H1 (cell line): ENCODE measurements around the gene SP1. TPM values are rescaled to one million over a fixed set of nuclear protein-coding genes. Genes with fewer than 3 reads are reported as not detected.

Experiments used
- CTCF ChIA-PET: fragments of 300-600 bp; sonication (Branson Sonifier 250); formaldehyde crosslinking; loops from one replicate; lab custom pipeline; 2021; ENCODE audit not compliant: partially characterized antibody; lab: Charles Lee
- POLR2A ChIA-PET: fragments of 300-600 bp; sonication (Branson Sonifier 250); formaldehyde crosslinking; loops from one replicate; lab custom pipeline; 2021; ENCODE audit warnings: inconsistent platforms; ENCODE audit not compliant: partially characterized antibody; lab: Charles Lee
- DNase-seq, 2 experiments: peaks; one replicate each; pipeline versions ENCODE4 v3.0.0 to v3.0.0-alpha.2; 2010 to 2022; ENCODE audit warnings: low spot score in 2 of 2, low read depth in 1 of 2, mixed read lengths in 1 of 2
- FAIRE-seq: peaks from 2 replicates; lab custom pipeline; 2011; peaks lifted over from hg19 to GRCh38; lab: Jason Lieb, UNC
- H2AFZ ChIP-seq: 2 replicates; pipeline ENCODE4 v1.8.1; 2012; ENCODE audit warnings: low read length, inconsistent platforms
- H2AK5ac ChIP-seq: 2 replicates; pipeline ENCODE4 v1.6.1; 2013; ENCODE audit warnings: low read depth, low read length
- H2BK120ac ChIP-seq: replicated peaks from 2 replicates; pipeline ENCODE3; 2013; ENCODE audit warnings: low read depth, low read length, inconsistent platforms
- H2BK12ac ChIP-seq: 2 replicates; pipeline ENCODE4 v1.6.1; 2013; ENCODE audit warnings: low read depth, low read length
- H2BK15ac ChIP-seq: 2 replicates; pipeline ENCODE4 v1.6.1; 2013; ENCODE audit warnings: low read length
- H2BK20ac ChIP-seq: 2 replicates; pipeline ENCODE4 v1.6.1; 2013; ENCODE audit warnings: low read length
- H2BK5ac ChIP-seq: 2 replicates; pipeline ENCODE4 v1.6.1; 2013; ENCODE audit warnings: low read depth, low read length
- H3K14ac ChIP-seq: 2 replicates; pipeline ENCODE4 v1.6.1; 2013; ENCODE audit warnings: inconsistent platforms; ENCODE audit not compliant: insufficient read length
- H3K18ac ChIP-seq: 2 replicates; pipeline ENCODE4 v1.6.1; 2013; ENCODE audit warnings: low read length; ENCODE audit errors: extremely low read depth
- H3K23ac ChIP-seq: 2 replicates; pipeline ENCODE4 v1.6.1; 2013; ENCODE audit warnings: inconsistent platforms; ENCODE audit not compliant: insufficient read length
- H3K23me2 ChIP-seq: 2 replicates; pipeline ENCODE4 v1.6.1; 2013; ENCODE audit warnings: low read depth, low read length
- H3K27ac ChIP-seq: 2 replicates; pipeline ENCODE4 v1.6.1; 2011; ENCODE audit warnings: low read depth, low read length, inconsistent platforms
- H3K27me3 ChIP-seq, 4 experiments: replicated peaks in 1 of 4; 1 replicate in 1 of 4; 2 replicates in 3 of 4; pipeline versions ENCODE4 v1.6.1 to v1.8.1; 2011 to 2013; ENCODE audit warnings: low read length in 3 of 4, mild to moderate bottlenecking in 3 of 4, inconsistent platforms in 2 of 4, mixed read lengths in 2 of 4, moderate library complexity in 1 of 4; ENCODE audit not compliant: control insufficient read depth in 3 of 4, insufficient read depth in 3 of 4; ENCODE audit errors: extremely low read depth in 1 of 4
- H3K36me3 ChIP-seq, 4 experiments: 2 replicates each; pipeline versions ENCODE4 v1.6.1 to v1.8.1; 2011 to 2013; ENCODE audit warnings: mild to moderate bottlenecking in 4 of 4, low read length in 3 of 4, moderate library complexity in 2 of 4, control low read depth in 1 of 4, inconsistent platforms in 1 of 4; ENCODE audit not compliant: insufficient read depth in 4 of 4, control insufficient read depth in 2 of 4
- H3K4ac ChIP-seq: replicated peaks from 2 replicates; pipeline ENCODE3; 2013; ENCODE audit warnings: low read length, low read depth, mixed read lengths, inconsistent platforms; ENCODE audit not compliant: insufficient read length
- H3K4me1 ChIP-seq, 4 experiments: replicated peaks in 1 of 4; 1 replicate in 1 of 4; 2 replicates in 3 of 4; pipeline versions ENCODE4 v1.6.1 to v1.8.1; 2011 to 2013; ENCODE audit warnings: low read length in 3 of 4, inconsistent platforms in 2 of 4, mixed read lengths in 1 of 4; ENCODE audit not compliant: insufficient read depth in 4 of 4, control insufficient read depth in 3 of 4
- H3K4me2 ChIP-seq, 2 experiments: 2 replicates each; pipeline versions ENCODE4 v1.6.1 to v1.8.1; 2011 to 2013; ENCODE audit warnings: low read depth in 2 of 2, low read length in 2 of 2, control low read depth in 1 of 2, inconsistent platforms in 1 of 2, mild to moderate bottlenecking in 1 of 2; ENCODE audit not compliant: insufficient read depth in 1 of 2
- H3K4me3 ChIP-seq, 4 experiments: fragments of 200-600, 300-600 bp in 1 of 4; sonication (generic), shearing (Covaris generic), sonication (Bioruptor Twin) in 1 of 4; 2 replicates each; pipeline versions ENCODE4 v1.5.1 to v1.8.1; 2011 to 2016; ENCODE audit warnings: low read length in 4 of 4, low read depth in 3 of 4, control low read depth in 2 of 4, inconsistent platforms in 2 of 4, mild to moderate bottlenecking in 2 of 4, mixed read lengths in 1 of 4, moderate library complexity in 1 of 4; ENCODE audit not compliant: insufficient read depth in 2 of 4; ENCODE audit errors: extremely low read depth in 1 of 4
- H3K56ac ChIP-seq: replicated peaks from 2 replicates; pipeline ENCODE3; 2013; ENCODE audit warnings: low read depth, mild to moderate bottlenecking, mixed read lengths, low read length, inconsistent platforms; ENCODE audit not compliant: insufficient read length
- H3K79me1 ChIP-seq: 2 replicates; pipeline ENCODE4 v1.6.1; 2013; ENCODE audit warnings: low read depth, low read length, control low read depth
- H3K79me2 ChIP-seq, 2 experiments: 2 replicates each; pipeline versions ENCODE4 v1.6.1 to v1.8.1; 2012 to 2013; ENCODE audit warnings: low read length in 2 of 2, mild to moderate bottlenecking in 2 of 2, inconsistent platforms in 1 of 2; ENCODE audit not compliant: insufficient read depth in 2 of 2, control insufficient read depth in 1 of 2
- H3K9ac ChIP-seq, 4 experiments: replicated peaks in 1 of 4; 1 replicate in 1 of 4; 2 replicates in 3 of 4; pipeline versions ENCODE4 v1.6.1 to v1.8.1; 2011 to 2013; ENCODE audit warnings: low read depth in 3 of 4, low read length in 3 of 4, control low read depth in 2 of 4, mild to moderate bottlenecking in 2 of 4, moderate library complexity in 2 of 4, inconsistent platforms in 1 of 4; ENCODE audit errors: extremely low read depth in 1 of 4
- H3K9me3 ChIP-seq, 2 experiments: 2 replicates each; pipeline versions ENCODE4 v1.6.1 to v1.8.1; 2012 to 2013; ENCODE audit warnings: mild to moderate bottlenecking in 2 of 2, moderate library complexity in 2 of 2, control low read depth in 1 of 2, inconsistent platforms in 1 of 2, low read depth in 1 of 2, low read length in 1 of 2, mixed read lengths in 1 of 2; ENCODE audit not compliant: insufficient read depth in 2 of 2
- H4K20me1 ChIP-seq, 2 experiments: replicated peaks in 1 of 2; 2 replicates each; pipeline versions ENCODE3 to v1.8.1; 2011 to 2013; ENCODE audit warnings: inconsistent platforms in 2 of 2, low read length in 2 of 2, mild to moderate bottlenecking in 1 of 2; ENCODE audit not compliant: insufficient read depth in 2 of 2, control insufficient read depth in 1 of 2
- H4K5ac ChIP-seq: 2 replicates; pipeline ENCODE4 v1.6.1; 2013; ENCODE audit warnings: low read length, low read depth, mixed read lengths, inconsistent platforms; ENCODE audit not compliant: insufficient read length
- H4K8ac ChIP-seq: 2 replicates; pipeline ENCODE4 v1.8.0; 2013; ENCODE audit warnings: mild to moderate bottlenecking, moderate library complexity, low read length, inconsistent platforms; ENCODE audit not compliant: insufficient read depth; ENCODE audit errors: extremely low read depth
- H4K91ac ChIP-seq: replicated peaks from 2 replicates; pipeline ENCODE3; 2013; ENCODE audit warnings: low read length, mixed read lengths, inconsistent platforms; ENCODE audit not compliant: insufficient read length
- CEBPB ChIP-seq: IDR thresholded peaks from 2 replicates; pipeline ENCODE4 v1.6.1; 2012; ENCODE audit warnings: low read depth, low read length
- POLR2A ChIP-seq, 2 experiments: IDR thresholded peaks; 1 replicate in 1 of 2; 2 replicates in 1 of 2; pipeline ENCODE4 v1.6.1; 2011; ENCODE audit warnings: low read depth in 2 of 2, low read length in 2 of 2, mild to moderate bottlenecking in 2 of 2; ENCODE audit errors: control extremely low read depth in 1 of 2
- POLR2AphosphoS5 ChIP-seq: IDR thresholded peaks from 2 replicates; pipeline ENCODE4 v1.6.1; 2011; ENCODE audit warnings: low read depth, low read length
- WGBS, 2 experiments: shearing (Covaris generic) in 1 of 2; methylation state at CpG; one replicate each; pipeline versions ENCODE4 v1.1.6 to v1.1.7; 2013 to 2015; ENCODE audit warnings: low lambda C conversion rate in 2 of 2, mixed read lengths in 2 of 2, inconsistent platforms in 1 of 2, low coverage in 1 of 2, missing lambda C conversion rate in 1 of 2; ENCODE audit not compliant: insufficient replicate concordance in 2 of 2, insufficient coverage in 1 of 2, insufficient read length in 1 of 2; ENCODE audit errors: extremely low coverage in 1 of 2, missing lambda C conversion rate in 1 of 2; 5-methylcytosine and 5-hydroxymethylcytosine counted together
- polyA plus RNA-seq, 7 experiments: library from polyadenylated mRNA; depleted of rRNA in 3 of 7; stranded (reverse) in 5 of 7; unstranded in 2 of 7; fragments of >200 nt in 5 of 7; fragments of 200-250 nt in 2 of 7; gene quantifications; 1 replicate in 5 of 7; 2 replicates in 1 of 7; 4 replicates in 1 of 7; pipeline versions ENCODE4 v1.2.1 to v1.2.3, GENCODE V29; 2011 to 2013; ENCODE audit warnings: missing spikeins in 2 of 7, mixed read lengths in 2 of 7
- total RNA-seq: library from RNA; stranded (reverse); fragmentation: NEBNext Ultra II Directional; extraction: Animal tissue kit (Norgen Biotek cat#: 25700); gene quantifications from 2 replicates; pipeline ENCODE4 v1.2.1, GENCODE V29; 2021

SP1 gene
- total and polyA plus RNA-seq, 2 of the 8 experiments (the other 6 are each of a cell fraction or from before 2014, with no cell fraction given): 50.7 to 75.2 TPM

DNA sequence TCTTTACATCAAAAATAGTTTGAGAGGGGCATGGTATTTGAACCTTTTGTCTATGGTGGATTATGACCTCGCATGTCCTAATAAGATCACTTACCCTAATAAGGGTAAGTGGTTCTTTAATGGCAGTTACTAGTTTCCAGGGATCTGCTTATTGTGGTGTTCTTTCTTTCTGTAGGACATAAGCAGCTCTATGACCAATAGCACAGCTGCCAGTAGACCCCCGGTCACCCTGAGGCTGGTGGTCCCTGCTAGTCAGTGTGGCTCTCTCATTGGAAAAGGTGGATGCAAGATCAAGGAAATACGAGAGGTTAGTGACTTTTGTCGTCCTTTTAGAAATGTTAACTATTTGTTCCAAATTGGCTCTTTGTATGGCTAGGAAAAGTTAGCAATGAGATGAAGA, 79.1 kb downstream of the SP1 start:
- no peak overlapping the region for H2BK20ac ChIP-seq
- peaks cover 0 to 10% (median 3%) of the 10 kb centered on the region in 4 experiments; a peak in 4 of 7 replicates for H3K4me1 ChIP-seq
- CTCF ChIA-PET: interaction anchor here (0.6 to 1.2 kb wide), 8 partner anchors 18 to 103 kb away, joined by 3 to 6 read pairs (median 4); no protein-coding TSS in a partner anchor

More for the DNA sequence above, 79.1 kb downstream of the SP1 start:
- H3K36me3 ChIP-seq: peaks cover 84 to 100% (median 97%) of the 10 kb centered on the region in 4 experiments
- no peak overlapping the region for H3K23ac ChIP-seq
- no peaks in the 10 kb centered on the region; the same call in 1 of the 2 replicates for H3K23me2 ChIP-seq
- no peak overlapping the region for H4K8ac ChIP-seq
- no peaks in the 10 kb centered on the region for H3K9me3 ChIP-seq
- no peak overlapping the region for H2BK5ac ChIP-seq
- no peak overlapping the region for H2BK15ac ChIP-seq
- H4K5ac ChIP-seq: no peak overlapping the region
- peak; percentile 52; the same call in 1 of the 2 replicates for TF ChIP-seq POLR2AphosphoS5
- no peak for TF ChIP-seq CEBPB
- TF ChIP-seq POLR2A (IDR thresholded peaks at IDR 0.05; ENCODE audit: control extremely low read depth in 1 of 2, low read depth in 2 of 2, low read length in 2 of 2): peak; percentile 41 to 48; a peak in 2 of 3 replicates
- TF ChIP-seq, all 59 proteins: peak for 2
- H2BK12ac ChIP-seq: no peak overlapping the region
- peaks cover 16 to 96% of the 10 kb centered on the region in 2 experiments for H3K79me2 ChIP-seq
- FAIRE-seq (no peak), DNase-seq (no peak)
- H3K27me3 ChIP-seq: no peaks in the 10 kb centered on the region
- no peak overlapping the region for H2BK120ac ChIP-seq
- H3K4me3 ChIP-seq: no peak overlapping the region
- H3K4ac ChIP-seq: no peak overlapping the region
- 92% methylated on average over 4 of the region's 4 CpGs; no CpG with 5 or more reads in 1 of the 2 experiments for WGBS, 2 experiments
- H3K14ac ChIP-seq: no peak overlapping the region
- H3K56ac ChIP-seq: no peak overlapping the region
- no peak overlapping the region for H2AFZ ChIP-seq
- H4K91ac ChIP-seq: no peak overlapping the region
- no peak overlapping the region for H3K27ac ChIP-seq
- peaks cover 39 to 48% of the 10 kb centered on the region in 2 experiments for H4K20me1 ChIP-seq
- H3K9ac ChIP-seq: no peak overlapping the region
- peaks cover 7% of the 10 kb centered on the region; the same call in 1 of the 2 replicates for H3K79me1 ChIP-seq
- POLR2A ChIA-PET: interaction anchor here (0.8 to 57.6 kb wide), 11 partner anchors 9 to 191 kb away, joined by 3 to 3397 read pairs (median 4); partner anchors contain the start of genes ESPL1, MAP3K12, NPFF and PRR13
- no peak overlapping the region for H3K18ac ChIP-seq
- H3K4me2 ChIP-seq: no peak overlapping the region
- H2AK5ac ChIP-seq: no peak overlapping the region
